ENCODE data around the gene TRPV4.

The TRPV4 gene

DNA sequence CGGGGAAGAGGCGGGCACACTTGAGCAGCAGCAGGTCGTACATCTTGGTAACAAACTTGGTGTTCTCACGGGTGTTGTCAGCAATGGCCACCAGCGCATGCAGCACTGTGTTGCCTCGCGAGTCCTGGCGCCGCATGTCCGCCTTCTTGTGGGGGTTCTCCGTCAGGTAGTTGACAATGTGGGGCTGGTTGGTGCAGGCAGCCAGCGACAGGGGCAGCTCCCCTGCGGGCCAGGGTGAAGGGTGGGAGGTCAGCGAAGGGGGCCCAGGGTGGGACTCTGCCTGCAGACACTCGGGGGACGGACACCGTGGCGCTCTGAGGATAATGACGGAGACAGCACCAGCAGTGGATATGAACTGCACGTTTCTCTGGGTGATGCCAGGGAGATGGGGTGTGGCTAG lies 34.5 kb downstream of the TRPV4 start:
- no peak for TF ChIP-seq POLR2A (IDR thresholded peaks at IDR 0.05; ENCODE audit: low read depth, low read length)
- DNase-seq (ENCODE audit: insufficient read length, low spot score) (no peak), FAIRE-seq (no peak)

DNA sequence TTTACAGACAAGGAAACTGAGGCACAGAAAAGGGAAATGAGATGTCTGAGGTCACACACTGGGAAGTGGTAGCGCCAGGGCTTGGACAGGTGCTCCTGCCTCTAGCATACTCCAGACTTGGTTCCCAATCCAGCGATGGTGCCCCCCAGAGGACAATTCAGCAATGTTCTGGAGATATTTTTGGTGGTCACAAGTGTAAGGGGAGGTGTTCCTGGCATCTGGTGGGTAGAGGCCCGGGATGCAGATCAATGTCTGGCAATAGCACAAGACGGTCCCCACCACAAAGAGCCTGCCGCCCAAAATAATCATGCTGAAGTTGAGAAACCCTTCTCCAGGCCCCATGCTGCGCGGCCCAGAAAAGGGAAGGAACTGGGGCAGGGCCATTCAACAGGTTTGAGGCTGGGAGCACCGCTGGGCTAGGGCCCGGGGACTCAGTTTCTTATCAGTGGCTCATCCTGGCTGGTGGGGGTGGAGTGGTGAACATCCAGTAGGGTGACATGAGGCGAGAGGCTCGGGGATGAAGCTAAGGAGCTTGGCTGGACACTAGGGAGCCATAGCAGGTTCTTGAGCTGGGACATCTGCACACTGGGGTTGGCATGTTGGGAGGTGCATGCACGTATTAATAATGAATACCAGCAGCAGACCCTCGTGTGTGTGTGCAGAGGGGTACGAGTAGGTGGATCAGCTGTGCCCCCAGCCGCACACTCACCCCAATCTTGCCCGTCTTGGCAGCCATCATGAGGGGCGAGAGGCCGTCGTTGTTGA lies 35.1 kb downstream of the TRPV4 start:
- DNase-seq (ENCODE audit: insufficient read length, low spot score) (no peak), FAIRE-seq (no peak)
- no peak for TF ChIP-seq POLR2A (IDR thresholded peaks at IDR 0.05; ENCODE audit: low read depth, low read length)

DNA sequence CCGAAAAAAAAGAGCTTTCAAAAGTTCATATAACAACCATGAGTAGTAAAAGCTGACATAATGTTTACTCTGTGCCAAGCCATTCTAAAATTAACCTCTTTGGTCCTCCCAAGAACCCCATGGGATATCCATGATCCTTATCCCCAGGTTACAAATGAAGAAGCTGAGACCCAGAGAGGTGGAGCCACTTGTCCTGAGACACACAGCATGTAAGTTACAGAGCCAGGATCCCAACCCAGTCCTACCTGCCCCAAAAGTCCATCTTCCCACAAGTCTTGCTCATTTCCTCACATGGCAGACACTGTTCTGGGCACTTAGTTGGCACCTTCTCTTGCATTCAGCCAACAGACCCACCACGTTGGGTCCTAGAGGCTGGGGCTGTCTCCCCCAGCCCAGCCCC lies 37.1 kb downstream of the TRPV4 start:
- no peak for TF ChIP-seq POLR2A (IDR thresholded peaks at IDR 0.05; ENCODE audit: low read depth, low read length)
- no peak for DNase-seq (ENCODE audit: insufficient read length, low spot score)

DNA sequence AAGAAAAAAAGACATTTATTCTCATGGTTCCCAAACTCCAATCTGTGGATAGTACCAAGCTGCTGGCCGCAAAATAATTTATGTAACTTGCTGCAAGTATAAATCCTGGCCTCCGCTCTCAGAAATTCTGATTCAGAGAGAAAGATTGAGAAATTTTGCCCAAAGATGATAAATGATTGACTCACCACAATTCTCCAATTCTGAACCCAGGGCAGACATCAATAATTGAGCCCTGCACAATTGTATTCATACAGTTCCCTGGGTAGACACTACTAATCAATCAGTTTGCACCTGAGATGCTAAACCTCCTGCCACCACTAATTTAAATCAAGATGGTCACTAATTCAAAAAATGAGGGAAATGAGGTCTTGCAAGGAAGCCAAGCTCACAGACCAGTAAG lies 38.2 kb downstream of the TRPV4 start:
- TF ChIP-seq POLR2A (IDR thresholded peaks at IDR 0.05; ENCODE audit: low read depth, low read length) = no peak
- no peak for DNase-seq (ENCODE audit: insufficient read length, low spot score)
- FAIRE-seq = no peak

More for the DNA sequence above, 37.1 kb downstream of the TRPV4 start:
- FAIRE-seq = no peak

DNA sequence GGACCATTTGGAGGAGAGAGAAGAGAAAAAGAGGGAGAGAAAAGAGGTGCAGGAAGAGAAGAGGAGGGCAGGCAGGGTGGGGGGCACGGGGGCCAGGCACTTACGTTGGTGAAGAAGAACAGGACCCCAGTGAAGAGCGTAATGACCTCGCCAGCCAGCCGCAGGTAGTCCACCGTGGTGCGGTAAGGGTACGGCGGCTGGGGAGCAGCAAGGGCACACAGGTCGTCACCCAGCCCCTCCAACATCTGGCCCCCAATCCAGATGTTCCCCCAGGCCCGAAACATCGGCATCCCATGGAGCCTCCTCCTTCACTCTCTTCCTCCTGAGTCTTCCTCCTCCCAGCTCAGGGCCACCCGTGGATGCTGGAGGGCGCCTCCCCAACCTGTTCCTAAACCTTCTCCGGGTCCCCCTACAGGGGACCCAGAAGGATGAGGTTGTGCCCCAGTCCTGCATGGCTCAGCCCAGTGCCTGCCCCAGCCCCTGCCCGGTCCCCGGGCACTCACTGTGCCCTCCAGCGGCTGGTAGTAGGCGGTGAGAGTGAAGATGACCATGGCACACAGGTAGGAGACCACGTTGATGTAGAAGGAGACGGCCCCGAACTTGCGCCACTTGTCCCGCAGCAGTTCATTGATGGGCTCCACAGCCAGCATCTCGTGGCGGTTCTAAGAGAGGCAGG lies 39.2 kb downstream of the TRPV4 start:
- DNase-seq (ENCODE audit: insufficient read length, low spot score) (no peak), FAIRE-seq (no peak)
- no peak for TF ChIP-seq POLR2A (IDR thresholded peaks at IDR 0.05; ENCODE audit: low read depth, low read length)

DNA sequence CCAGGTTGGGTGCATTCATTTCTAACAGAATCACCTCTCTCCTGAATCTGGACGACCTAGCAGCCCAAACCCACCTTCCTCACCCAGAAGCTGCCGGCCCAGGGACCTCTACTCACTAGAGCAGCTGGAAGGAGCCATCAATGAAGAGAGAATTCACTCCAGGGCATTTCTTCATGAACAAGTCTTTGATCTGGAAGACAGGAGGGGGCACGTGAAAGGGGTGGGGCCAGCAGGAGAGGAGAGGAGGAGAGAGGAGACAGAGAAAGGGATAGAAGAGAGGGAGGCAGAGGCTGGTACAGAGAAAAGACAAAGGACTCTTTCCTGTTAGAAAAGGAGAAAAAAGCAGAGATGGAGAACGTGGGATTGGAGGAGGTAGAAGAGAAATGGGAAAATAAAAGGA lies 39.8 kb downstream of the TRPV4 start:
- FAIRE-seq = no peak
- no peak for TF ChIP-seq POLR2A (IDR thresholded peaks at IDR 0.05; ENCODE audit: low read depth, low read length)

DNA sequence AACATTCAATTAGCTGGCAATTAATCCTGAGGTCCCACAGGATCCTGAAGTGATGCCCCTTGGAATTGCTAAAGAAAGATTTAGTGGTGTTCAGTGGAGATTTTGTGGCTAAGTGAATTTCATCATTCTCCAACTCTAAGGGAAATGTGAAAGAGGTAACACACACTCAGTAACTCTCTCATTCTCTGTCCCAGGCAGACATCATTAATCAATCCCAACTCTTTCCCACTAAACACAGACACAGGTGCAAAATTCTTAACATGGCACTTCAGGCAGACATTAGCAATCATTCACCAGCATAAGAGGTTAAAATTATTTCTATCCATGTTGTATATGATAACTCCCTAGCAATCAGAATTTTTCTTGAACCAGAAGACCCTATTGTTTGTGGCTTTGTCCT lies 40.2 kb downstream of the TRPV4 start:
- TF ChIP-seq POLR2A (IDR thresholded peaks at IDR 0.05; ENCODE audit: low read depth, low read length) = no peak
- FAIRE-seq = no peak
- DNase-seq (ENCODE audit: insufficient read length, low spot score) = no peak

More for the DNA sequence above, 39.8 kb downstream of the TRPV4 start:
- no peak for DNase-seq (ENCODE audit: insufficient read length, low spot score)

DNA sequence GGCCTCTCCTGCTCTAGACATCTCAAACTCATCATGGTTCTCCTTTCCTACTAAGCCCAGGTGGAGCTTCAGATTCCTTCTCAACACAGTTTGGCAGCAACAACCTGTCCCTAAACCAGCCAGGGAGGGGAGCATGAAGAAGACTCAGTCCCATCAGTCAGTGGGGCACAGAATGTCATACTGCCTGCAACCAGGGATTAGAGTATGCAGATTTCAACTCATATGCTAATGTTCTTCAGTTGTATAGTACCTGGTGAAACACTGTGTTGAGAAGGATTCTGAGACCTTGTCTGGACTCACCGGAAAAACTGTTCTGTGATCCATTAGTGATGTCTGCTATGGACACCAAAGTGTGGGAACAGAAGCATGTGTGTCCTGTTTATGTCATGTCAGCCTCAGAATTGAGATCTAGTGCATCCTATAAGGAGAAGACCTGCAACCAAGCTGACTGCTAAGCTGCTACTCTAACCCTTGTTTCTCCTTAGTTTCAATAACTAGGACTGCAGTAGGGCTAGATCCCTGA lies 43.6 kb downstream of the TRPV4 start:
- TF ChIP-seq POLR2A (IDR thresholded peaks at IDR 0.05; ENCODE audit: low read depth, low read length) = no peak
- no peak for FAIRE-seq
- DNase-seq (ENCODE audit: insufficient read length, low spot score) = no peak

DNA sequence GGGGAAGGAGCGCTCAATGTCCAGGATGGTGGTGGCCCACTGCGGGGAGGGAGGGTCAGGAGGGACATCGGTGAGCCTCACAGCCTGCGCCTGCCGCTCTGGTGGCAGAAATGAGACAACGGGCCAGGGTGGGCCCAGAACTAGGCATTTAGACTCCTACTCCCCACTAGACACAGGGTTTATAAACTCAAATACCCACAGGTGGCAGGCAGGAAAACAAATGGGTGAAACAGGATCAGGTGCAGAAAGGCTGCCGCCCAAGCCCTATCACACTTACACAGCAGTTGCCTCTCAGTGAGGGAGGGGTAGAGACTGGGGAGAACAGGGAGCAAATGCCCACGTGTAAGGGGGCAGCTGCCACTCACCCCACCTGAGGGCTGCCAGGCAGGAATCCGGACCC lies 46.4 kb downstream of the TRPV4 start:
- DNase-seq (ENCODE audit: insufficient read length, low spot score) (no peak), FAIRE-seq (no peak)

DNA sequence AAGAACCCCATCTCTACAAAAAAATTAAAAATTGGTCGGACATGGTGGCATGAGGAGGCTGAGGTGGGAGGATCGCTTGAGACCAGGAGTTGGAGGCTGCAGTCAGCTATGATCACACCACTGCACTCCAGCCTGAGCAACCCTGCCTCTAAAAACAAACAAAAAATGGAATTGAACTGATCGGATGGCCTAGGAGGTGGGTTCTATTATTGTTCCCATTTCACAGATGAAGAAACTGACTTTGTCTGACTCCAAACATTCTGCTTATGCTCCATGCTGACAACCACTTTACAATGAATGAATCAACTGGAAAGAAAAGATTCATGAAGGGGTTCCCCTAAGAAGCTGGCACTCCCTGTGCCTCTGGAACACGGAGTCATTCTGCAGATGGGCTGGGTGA lies 47.3 kb downstream of the TRPV4 start:
- no peak for FAIRE-seq
- no peak for TF ChIP-seq POLR2A (IDR thresholded peaks at IDR 0.05; ENCODE audit: low read depth, low read length)
- DNase-seq (ENCODE audit: insufficient read length, low spot score) = no peak

More for the DNA sequence above, 46.4 kb downstream of the TRPV4 start:
- no peak for TF ChIP-seq POLR2A (IDR thresholded peaks at IDR 0.05; ENCODE audit: low read depth, low read length)

DNA sequence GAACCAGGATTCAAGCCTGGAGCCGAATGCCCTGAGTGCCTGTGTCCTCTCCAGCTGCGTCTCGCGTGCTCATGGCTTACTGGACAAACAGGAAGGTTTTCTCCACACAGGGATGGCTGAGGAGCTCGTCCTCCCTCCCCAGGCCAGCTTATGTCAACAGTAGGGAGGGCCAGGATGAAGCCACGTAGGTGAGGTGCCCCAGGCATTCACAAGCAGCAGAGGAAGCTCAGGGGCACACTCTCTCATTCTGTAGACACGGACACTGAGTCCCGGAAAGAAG lies 49.3 kb downstream of the TRPV4 start:
- no peak for TF ChIP-seq POLR2A (IDR thresholded peaks at IDR 0.05; ENCODE audit: low read depth, low read length)
- DNase-seq (ENCODE audit: insufficient read length, low spot score) = no peak
- no peak for FAIRE-seq

DNA sequence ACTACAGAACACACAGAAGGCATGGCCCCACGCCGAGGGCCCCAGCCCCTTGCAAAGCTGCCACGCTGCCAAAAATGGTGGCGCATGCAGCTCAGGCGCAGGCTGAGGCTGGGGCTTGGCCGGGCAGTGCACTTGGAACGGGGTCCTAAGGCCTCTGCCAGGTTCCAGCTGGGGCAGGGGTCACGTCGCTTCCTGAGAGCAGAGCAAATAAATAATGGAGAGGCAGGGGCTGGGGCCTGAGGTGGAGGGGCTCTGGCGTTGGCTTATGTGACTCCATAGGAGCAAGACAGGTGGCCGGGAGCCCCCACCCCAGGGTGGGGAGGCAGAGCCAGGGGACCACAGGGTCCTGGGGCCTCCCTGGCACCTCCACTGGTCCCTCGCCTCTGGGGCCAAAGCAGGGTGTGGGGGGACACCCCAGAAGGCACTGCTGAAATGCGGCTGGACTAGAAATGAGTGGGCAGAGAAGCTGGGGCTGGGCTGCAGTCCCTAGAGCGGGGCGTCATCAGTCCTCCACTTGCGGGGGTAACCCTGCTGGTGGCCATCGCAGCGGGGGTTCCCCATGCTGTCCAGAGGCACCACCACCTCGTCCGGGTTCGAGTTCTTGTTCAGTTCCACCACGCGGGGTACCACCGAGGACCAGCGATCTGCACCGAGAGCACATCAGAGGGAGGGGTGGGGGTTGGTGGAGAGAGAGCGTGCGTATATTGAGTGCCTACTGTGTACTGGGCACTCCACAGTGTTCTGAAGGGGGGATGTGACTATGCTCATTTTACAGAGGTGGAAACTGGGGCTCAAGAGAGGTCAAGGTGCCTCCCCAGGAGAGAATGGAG lies 49.8 kb downstream of the TRPV4 start:
- DNase-seq (ENCODE audit: insufficient read length, low spot score) (no peak), FAIRE-seq (no peak)

DNA sequence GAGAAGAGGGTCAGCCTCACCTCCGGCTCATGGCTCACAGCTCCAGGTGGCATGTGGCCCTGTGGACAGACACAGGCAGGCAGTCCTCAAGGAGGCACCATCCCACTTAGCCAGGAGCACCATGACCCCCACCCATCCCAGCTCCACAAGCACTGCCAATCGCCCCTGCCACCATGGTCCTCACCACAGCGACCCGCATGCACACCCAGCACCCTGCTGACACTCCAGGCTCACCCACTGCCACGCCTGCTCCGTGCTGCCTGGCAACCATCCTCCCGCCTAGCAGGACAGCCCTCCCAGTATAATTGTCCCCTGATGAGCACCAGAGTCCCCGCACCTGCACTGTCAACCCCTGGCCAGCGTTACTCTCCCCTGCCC lies 50.9 kb downstream of the TRPV4 start:
- no peak for DNase-seq (ENCODE audit: insufficient read length, low spot score)
- no peak for FAIRE-seq

More for the DNA sequence above, 49.8 kb downstream of the TRPV4 start:
- TF ChIP-seq POLR2A (IDR thresholded peaks at IDR 0.05; ENCODE audit: low read depth, low read length) = no peak

DNA sequence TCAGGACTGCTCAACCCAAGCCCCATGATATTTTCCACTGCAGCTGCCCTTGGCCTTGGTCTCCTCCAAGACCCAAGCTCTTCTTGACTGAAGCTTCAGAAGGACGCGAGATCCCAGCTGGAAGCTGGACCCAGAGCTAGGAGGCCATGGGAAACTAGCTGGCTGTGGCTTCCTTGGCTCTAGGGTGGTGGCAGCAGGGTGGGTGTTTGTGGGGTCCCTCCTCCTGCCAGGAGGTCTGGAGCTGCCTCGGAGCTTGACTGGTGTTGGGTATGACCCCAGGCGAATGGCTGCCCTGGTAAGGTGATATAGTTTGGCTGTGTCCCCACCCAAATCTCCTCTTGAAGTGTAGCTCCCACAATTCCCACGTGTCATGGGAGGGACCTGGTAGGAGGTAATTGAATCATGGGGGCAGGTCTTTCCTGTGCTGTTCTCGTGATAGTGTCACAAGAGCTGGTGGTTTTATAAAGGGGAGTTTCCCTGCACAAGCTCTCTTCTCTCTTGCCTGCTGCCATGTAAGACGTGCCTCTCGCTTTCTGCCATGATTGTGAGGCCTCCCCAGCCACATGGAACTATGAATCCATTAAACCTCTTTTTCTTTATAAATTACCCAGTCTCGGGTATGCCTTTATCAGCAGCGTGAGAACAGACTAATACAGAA lies 51.4 kb downstream of the TRPV4 start:
- no peak for TF ChIP-seq POLR2A (IDR thresholded peaks at IDR 0.05; ENCODE audit: low read depth, low read length)
- FAIRE-seq (no peak), DNase-seq (ENCODE audit: insufficient read length, low spot score) (no peak)

More for the DNA sequence above, 50.9 kb downstream of the TRPV4 start:
- no peak for TF ChIP-seq POLR2A (IDR thresholded peaks at IDR 0.05; ENCODE audit: low read depth, low read length)

Measured in H54 (cell line).